Fibroblast of peridontal ligament (primary cell): ENCODE data around the gene TMEM209.
A peak's percentile ranks its signal among the peaks of the same experiment; 100 is the strongest.

Experiments used
- DNase-seq: peaks from one replicate; pipeline ENCODE4 v3.0.0-alpha.2; 2010; ENCODE audit errors: extremely low read depth

The TMEM209 gene

DNA sequence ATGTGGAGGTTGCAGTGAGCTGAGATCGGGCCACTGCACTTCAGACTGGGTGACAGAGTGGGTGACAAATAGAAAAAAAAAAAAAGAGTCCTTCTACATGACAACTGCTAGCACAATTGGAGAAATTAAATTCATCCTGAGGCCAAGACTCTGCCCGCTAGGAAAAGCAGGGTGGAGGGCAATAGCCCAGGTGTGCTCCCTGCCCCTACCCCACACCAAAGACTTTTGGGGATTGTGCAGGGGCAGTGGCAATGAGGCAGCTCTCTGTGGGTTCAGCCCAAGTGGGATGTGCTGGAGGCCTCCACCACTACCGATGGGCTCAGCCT is 61.3 kb downstream of the TMEM209 start:
- DNase-seq = no peak

- no peak for DNase-seq
Observed at GRCh38 chr7:130143334-130143732, 61.9 kb downstream of the TMEM209 start.

DNA sequence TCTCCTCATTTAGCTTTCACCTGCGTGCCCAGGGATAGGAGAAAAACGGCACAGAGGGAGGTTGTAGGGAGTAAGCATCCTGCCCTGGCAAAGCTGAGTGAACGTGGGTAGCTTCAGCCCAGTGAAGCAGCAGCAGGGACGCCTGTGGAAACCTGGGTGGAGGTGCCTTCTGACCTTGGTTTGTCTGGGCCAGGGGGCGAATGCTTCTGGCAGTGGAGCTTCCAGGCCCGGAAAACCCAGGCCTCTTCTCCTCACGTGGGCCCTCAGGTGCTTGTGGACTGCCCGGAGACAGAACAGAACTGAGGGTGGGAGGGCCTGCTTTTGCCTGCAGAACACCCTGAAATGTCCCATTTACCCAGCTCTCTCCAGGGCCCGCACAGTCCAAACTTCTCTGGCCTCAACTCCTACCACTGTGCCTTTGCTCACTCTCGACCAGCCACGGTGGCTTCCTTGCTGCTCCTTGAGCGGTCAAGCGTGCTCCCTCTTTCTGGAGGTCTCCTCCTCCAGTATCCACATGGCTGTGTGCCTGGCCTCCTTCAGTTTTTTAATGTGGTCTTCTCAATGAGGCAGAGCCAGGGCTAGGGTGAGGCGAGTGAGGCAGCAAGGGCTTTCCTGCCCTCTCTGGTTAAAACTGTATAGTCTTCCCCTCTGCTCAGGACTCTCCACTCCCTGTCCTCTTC is 62.4 kb downstream of the TMEM209 start:
- DNase-seq = no peak

DNA sequence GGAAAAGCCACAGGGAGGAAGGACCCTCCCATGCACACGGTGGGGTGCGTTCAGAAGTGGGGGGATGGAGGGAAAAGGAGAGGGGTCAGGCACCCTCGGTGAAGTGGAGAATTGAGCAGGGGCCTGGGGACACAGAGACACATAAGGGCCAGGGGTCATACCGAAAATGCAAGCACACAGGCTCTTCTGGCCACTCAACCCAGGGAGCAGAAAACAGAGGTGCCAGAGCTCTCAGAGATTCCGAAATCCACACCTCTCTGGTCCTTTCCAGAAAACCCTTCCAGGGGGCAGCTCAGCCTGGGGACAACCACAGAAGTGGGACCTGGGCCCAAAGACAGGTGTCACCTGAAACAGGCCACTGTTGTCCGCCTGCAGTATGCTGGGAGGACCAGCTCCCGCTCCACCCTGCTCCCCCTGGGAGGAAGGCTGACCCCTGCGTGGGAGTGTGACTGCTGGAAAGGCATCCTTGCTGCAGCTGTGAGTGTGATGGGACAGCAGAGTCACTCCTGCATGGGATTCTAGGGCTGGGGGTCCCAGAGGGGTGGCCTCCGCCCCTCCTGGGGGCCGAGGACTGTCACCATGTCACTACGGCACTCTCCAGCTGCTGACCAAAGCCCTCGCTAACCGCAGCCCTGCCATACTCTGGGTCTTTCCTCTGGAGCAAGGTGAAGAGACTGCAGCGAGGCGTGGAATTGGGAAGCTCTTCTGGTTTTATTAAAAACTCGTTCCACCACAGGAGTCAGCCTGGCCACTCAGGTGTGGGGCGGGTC is 63.1 kb downstream of the TMEM209 start:
- DNase-seq = no peak

- DNase-seq = peak; percentile 65
Observed at GRCh38 chr7:130141161-130141883, 63.9 kb downstream of the TMEM209 start.

GRCh38 chr7:130140551-130141160 is 64.5 kb downstream of the TMEM209 start:
- DNase-seq = no peak

GRCh38 chr7:130139193-130139960 is 65.8 kb downstream of the TMEM209 start:
- DNase-seq = no peak

GRCh38 chr7:130137207-130137606 is 68.0 kb downstream of the TMEM209 start:
- no peak for DNase-seq

DNA sequence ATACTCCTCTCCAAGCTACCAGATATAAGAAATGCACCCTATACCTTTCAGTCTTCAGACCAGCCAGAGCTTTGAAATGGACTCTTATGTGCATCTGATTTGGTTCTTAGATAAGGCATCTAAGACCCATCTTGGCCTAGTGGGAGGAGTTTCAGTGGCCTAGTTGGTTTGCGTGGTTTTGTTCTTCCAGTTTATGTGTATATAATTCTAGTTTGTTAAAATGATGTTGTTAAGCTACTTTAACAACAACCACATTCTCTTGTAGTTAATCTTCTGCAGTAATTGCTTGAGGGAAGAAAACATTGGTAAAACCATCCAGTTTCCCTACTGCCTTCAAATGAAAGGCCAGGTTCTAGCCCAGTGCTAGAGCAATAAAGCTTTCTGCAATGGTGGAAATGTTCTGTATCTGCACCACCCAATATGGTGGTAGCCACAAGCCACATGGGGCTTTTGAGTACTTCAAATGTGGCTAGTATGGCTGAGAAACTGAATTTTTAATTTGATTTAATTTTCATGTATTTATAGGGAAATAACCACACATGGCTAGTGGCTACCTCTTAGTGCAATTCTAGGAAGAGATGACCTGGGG is 68.5 kb downstream of the TMEM209 start:
- DNase-seq = no peak

DNA sequence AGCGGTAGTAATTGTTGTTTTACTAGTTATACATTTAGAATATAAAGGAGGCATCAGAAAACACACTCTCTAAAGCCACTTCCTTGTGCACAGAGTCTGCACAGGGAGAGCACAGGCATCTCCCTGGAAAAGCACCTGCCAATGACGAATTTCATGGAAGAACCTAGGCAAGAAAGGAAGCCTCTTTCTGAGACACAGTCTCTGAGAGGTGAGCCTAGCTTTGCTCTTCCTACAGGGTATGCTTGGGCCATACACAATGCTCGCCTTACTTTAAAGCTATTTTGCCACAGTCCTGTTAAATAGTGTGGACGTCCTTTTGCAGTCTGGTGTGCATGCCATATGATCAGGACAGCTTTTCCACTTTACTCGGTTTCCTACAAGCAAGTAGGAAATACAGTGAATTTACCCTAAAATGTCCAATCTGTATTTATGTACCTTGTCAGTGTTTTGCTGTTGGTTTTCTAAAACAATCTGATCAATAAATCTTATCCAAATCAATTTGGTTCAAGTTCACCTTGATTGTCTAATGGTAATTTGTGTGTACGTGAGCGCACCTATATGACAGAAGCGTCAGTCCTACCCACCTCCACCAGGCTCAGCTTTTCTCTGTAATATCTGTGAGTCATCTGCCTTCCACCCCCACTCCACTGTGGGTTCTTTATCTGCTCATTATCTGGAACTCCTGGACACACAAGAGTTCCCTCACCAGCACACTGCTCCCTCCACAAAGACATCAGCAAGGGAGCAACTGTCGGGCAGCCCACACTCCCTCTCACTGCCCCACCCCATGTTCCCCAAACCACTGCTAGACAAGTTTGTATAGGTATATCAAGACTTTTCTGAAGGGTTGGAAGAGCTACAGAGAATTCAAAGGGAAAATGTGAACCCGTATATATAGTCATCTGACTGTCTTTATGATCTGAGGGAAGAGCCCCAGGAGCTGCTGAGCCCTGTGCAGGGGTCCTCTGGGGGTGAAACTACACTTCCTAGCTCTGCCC is 69.7 kb downstream of the TMEM209 start:
- no peak for DNase-seq

DNA sequence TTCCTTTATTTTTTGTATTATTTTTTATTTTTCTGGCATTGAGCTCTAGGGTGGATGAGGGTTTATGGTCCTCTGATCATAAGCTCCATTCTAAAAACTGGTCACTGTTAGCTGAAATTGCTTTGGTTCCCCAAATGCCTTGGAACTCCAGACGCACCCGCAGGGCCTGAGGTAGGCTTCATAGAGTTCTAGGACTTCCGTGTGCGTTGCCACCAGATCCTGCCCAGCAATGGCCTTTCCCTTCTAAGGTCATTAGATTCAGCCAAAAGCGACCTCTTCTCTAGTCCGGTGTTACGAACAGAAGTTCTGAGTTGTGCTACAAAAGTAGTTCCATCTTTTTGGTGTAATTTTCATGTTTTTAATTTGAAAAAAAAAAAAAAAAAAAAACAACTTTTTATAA is 70.5 kb downstream of the TMEM209 start:
- no peak for DNase-seq

GRCh38 chr7:130134106-130134636 is 71.0 kb downstream of the TMEM209 start:
- DNase-seq = no peak

DNA sequence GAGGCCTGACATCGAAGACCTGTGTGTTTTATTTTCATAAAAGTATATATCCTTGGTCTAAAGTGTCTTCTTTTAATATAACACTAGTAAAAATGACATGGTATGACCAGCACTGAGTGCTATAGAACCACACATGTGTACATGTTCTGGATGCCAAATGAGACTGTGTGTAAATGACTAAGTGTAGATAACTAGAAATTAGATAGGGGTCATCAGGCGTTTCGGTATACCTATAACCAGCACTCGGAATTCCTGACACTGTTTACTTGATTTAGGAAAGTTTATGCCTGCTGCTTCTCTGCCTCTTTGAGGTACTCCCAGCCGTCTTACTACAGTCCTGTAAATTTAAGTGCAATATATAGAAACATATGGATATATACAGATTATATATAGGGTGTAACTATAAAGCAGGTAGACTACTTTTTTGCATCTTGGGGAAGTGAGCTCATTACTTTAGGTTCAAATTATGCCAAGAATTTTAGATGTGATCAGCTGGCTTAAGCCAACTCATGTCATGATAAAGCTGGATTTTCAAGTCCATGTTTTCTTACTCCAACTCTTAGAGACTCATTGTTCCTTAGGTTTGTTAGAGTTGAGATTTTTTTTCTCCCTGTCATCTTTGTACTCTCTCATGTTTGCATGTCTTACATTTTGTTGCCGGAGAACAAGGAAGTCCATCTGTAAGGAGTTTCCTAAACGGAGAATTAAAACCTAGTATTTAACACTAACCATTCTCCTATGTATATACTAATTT is 72.0 kb downstream of the TMEM209 start:
- DNase-seq = no peak

GRCh38 chr7:130131964-130132875 is 73.0 kb downstream of the TMEM209 start:
- DNase-seq = no peak

DNA sequence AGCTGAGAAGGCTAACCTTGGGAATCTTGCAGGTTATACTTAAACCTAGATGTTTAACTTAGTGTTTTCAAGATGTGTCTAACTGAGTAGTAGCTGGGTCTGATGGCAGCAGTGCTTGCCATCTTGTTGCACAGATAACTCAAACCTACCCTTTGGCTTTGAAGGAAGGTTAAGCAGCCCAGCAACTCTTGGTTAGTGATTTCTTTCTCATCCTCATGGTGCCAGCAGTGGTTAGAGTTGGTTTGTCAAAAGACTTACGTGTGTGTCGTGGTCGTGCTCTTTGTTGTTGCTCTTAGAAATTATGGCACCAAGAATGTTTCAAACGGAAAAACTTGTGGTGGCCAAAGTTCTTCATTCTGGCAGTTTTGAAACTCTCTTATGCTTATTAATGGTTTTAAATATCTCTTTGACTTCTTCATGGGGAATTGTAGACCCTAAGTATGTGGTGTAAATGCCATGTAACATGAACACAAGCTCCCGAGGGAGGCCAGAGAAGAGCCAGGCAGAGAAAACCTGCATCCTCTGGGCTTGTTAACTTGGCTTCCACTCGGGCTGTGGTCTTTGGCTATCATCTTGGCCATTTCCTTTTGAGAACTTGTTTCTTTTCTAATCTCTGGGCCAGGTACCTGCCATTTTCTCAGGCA is 73.9 kb downstream of the TMEM209 start:
- no peak for DNase-seq

- no peak for DNase-seq
Observed at GRCh38 chr7:130129011-130129411, 76.2 kb downstream of the TMEM209 start.

GRCh38 chr7:130127821-130128317 is 77.3 kb downstream of the TMEM209 start:
- DNase-seq = peak; percentile 61
